Tibial artery (tissue), 4 donors: ENCODE measurements around the gene PRR19.
"Not testable (repeated sequence)": the region's sequence is repeated elsewhere in the genome, so short reads cannot be mapped to it uniquely, and the experiment has no call there.

ENCODE experiments used
- DNase-seq, 2 donors: peaks; one replicate each; pipeline ENCODE4 v3.0.0-alpha.2; 2019
- H3K27ac ChIP-seq, 2 donors: fragments of 200-600 bp; sonication (generic) in 1 of 2; 1 replicate in 1 of 2; 2 replicates in 1 of 2; pipeline ENCODE4 v1.5.1; 2018 to 2019; ENCODE audit warnings: mild to moderate bottlenecking in 1 of 2
- H3K27me3 ChIP-seq, 2 donors: fragments of 200-600 bp; sonication (generic) in 1 of 2; one replicate each; pipeline versions ENCODE4 v1.5.1 to v1.6.0; 2016 to 2019
- H3K36me3 ChIP-seq, 3 donors: fragments of 200-600 bp; sonication (generic) in 2 of 3; one replicate each; pipeline ENCODE4 v1.5.1; 2016 to 2019; ENCODE audit warnings: mild to moderate bottlenecking in 2 of 3
- H3K4me1 ChIP-seq, 4 donors: fragments of 200-600 bp; sonication (generic) in 2 of 4; 1 replicate in 3 of 4; 2 replicates in 1 of 4; pipeline ENCODE4 v1.5.1; 2016 to 2019
- H3K4me3 ChIP-seq, 2 donors: fragments of 200-600 bp; sonication (generic) in 1 of 2; 1 replicate in 1 of 2; 2 replicates in 1 of 2; pipeline ENCODE4 v1.5.1; 2018 to 2019; ENCODE audit warnings: mild to moderate bottlenecking in 2 of 2
- H3K9me3 ChIP-seq, 3 donors: fragments of 200-600 bp; sonication (generic) in 1 of 3; one replicate each; pipeline ENCODE4 v1.5.1; 2016 to 2019
- intact Hi-C: fragments of 100-400 bp; cut with DNase I; formaldehyde crosslinking; loops from one replicate; pipeline ENCODE4 v1.15.0; 2023; ENCODE audit warnings: low total_unique reads
- TF ChIP-seq, protein P1 (sequence below), 2 experiments: fragments of 200-600 bp in 1 of 2; fragments of 450-650 bp in 1 of 2; IDR thresholded peaks; one replicate each; pipeline ENCODE4 v1.5.1; 2017 to 2019; ENCODE audit warnings: antibody characterized with exemption in 2 of 2, mild to moderate bottlenecking in 1 of 2, moderate library complexity in 1 of 2

The PRR19 gene

DNA sequence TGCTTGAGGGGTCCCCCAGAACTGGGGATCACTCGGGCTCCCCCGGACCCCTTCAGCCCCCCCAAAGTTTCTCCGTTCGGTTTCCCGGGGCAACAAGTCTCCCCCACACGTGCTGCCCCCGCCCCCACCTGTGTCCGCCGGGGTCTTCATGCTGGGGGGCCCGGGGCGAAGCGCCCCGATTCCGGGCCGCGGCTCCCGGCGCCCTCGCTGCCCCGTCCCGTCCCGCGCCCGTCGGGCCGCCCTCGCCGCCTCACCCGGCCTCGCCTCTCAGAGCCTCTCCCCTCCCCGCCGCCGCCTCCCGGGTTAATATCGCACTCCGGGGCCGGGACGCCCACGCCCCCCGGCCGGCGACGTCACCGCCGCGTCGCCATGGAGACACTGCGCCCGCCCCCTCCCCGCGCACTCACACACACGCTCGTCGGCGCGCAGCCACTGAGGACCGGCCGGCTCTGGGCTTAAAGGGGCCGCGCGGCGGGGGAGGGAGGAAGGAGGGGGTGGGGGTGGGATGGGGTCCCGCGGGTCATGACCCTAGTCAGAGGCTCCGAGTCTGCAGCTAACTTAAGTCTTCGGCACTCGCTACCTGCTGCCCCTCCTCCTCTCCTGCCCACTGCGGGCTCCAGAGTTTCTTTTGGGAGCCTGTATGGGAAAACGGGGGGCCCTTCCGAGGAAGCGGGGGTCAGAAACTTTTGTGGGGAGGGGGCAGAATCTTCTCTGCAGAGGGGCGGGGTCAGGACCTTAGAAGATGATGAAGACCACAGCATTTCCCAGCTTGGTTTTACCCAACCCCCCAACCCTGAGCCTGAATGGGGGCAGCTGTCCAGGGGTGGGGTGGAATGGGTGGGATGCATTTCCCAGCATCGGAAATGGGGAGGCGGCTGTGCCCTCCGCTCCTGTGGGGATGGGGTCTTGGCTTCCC is 46.8 kb upstream of the PRR19 start, which contains the start of gene ERF:
ERF (minus strand) TSS at position 279 of the 916 bp plus-strand sequence; CDS start at position 150, 129 bp downstream.
- DNase-seq, result peak; percentile 94 to 97
- TF ChIP-seq, protein P1, sequence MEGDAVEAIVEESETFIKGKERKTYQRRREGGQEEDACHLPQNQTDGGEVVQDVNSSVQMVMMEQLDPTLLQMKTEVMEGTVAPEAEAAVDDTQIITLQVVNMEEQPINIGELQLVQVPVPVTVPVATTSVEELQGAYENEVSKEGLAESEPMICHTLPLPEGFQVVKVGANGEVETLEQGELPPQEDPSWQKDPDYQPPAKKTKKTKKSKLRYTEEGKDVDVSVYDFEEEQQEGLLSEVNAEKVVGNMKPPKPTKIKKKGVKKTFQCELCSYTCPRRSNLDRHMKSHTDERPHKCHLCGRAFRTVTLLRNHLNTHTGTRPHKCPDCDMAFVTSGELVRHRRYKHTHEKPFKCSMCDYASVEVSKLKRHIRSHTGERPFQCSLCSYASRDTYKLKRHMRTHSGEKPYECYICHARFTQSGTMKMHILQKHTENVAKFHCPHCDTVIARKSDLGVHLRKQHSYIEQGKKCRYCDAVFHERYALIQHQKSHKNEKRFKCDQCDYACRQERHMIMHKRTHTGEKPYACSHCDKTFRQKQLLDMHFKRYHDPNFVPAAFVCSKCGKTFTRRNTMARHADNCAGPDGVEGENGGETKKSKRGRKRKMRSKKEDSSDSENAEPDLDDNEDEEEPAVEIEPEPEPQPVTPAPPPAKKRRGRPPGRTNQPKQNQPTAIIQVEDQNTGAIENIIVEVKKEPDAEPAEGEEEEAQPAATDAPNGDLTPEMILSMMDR (IDR thresholded peaks at IDR 0.05), result peak in 1 of 2 experiments; percentile 11
- Histone ChIP-seq H3K9me3 (no peaks in the 10 kb centered on the region), H3K27ac (peak within 1 kb of the TSS; percentile 99), H3K4me1 (peaks cover 0 to 43% (median 39%) of the 10 kb centered on the region in 4 donors), H3K27me3 (no peaks in the 10 kb centered on the region), H3K4me3 (peak within 1 kb of the TSS; percentile 85 to 97), H3K36me3 (peaks cover 0 to 3% (median 2%) of the 10 kb centered on the region in 3 donors)
- intact Hi-C loops, result loop anchor here (1.0 kb wide), 1 partner anchor 13 kb away; no protein-coding TSS in a partner anchor

DNA sequence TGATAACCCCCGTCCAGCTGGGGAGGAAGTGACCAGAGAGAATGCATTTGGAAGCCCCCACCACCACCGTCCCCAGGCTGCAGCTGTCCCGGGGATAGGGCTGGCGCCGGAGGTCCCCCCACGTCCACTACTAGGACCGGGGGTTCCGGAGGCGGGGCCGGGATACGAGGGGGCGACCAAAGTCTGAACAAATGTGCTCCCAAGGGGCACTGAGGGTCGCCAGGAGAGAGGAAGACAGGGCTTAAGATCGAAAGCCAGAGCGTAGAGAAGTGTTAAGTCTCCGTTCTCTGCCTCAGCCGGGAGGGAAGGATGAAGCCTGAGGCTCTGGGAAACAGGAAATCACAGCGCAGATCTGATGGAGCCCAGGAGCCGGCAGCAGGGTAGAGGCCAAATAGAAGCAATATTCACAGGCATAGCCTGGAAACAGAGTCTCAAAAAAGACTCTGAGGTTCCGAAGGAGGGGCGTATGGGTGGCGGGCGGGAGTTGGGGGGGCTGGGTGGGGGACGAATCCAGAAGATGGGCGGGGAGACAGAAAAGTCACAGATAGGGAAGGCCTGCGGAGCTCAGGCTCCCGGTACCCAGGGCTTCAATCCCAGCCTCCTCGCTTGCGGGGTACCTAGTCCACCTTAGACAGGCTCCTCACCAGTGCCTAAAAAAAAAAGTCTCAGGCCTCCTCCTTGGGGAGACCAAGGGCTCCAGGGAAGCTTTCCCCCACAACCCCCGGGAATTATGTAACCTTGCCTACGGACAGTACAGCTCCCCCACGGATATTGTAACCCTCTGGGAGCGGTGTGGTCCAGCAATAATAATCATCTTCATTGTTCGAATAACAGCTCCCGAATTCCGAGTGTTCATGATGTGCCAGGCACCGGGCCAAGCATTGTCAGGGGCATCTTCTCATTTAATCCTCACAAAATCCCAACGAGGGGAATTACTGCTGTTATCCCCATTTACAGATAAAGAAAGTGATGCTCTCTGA is 45.9 kb upstream of the PRR19 start:
- DNase-seq, result peak; percentile 58 to 79
- intact Hi-C loops, result no loop called here
- H3K27ac ChIP-seq, result peak overlapping the region; percentile 99
- H3K4me1 ChIP-seq, result peaks cover 0 to 33% (median 30%) of the 10 kb centered on the region in 4 donors
- TF ChIP-seq, protein P1 (IDR thresholded peaks at IDR 0.05), result no peak
- no peaks in the 10 kb centered on the region for H3K36me3 ChIP-seq
- H3K27me3 ChIP-seq, result no peaks in the 10 kb centered on the region
- no peaks in the 10 kb centered on the region for H3K9me3 ChIP-seq
- peak overlapping the region; percentile 85 to 97 for H3K4me3 ChIP-seq

DNA sequence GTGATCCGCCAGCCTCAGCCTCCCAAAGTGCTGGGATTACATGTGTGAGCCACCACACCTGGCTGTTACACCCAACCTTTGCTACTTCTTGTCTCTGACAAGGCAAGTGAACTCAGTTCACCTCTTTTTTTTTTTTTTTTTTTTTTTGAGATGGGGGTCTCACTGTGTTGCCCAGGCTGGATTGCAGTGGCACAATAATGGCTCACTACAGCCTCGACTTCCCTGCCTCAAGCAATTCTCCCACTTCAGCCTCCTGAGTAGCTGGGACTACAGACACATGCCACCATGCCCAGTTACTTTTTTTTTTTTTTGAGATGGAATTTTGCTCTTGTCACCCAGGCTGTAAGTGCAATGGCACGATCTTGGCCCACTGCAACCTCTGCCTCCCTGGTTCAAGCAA is 44.1 kb upstream of the PRR19 start:
- H3K4me3 ChIP-seq, H3K27ac ChIP-seq, intact Hi-C loops, H3K36me3 ChIP-seq, DNase-seq, H3K9me3 ChIP-seq, H3K27me3 ChIP-seq: not testable (repeated sequence)
- H3K4me1 ChIP-seq, result peaks cover 0 to 15% (median 12%) of the 10 kb centered on the region in 4 donors

- no peaks in the 10 kb centered on the region for H3K27me3 ChIP-seq
- H3K36me3 ChIP-seq, result no peaks in the 10 kb centered on the region
- TF ChIP-seq, protein P1 (IDR thresholded peaks at IDR 0.05), result no peak
- H3K9me3 ChIP-seq, result no peaks in the 10 kb centered on the region
- no peaks in the 10 kb centered on the region for H3K4me1 ChIP-seq
- intact Hi-C loops, result no loop called here
- no peak for DNase-seq
- H3K4me3 ChIP-seq, result no peak overlapping the region
- H3K27ac ChIP-seq, result no peak overlapping the region
Measured at GRCh38 chr19:42261763-42262162, 40.2 kb upstream of the PRR19 start.

GRCh38 chr19:42266105-42266504 is 35.8 kb upstream of the PRR19 start:
- H3K9me3 ChIP-seq, DNase-seq, H3K27me3 ChIP-seq, H3K27ac ChIP-seq, H3K36me3 ChIP-seq, H3K4me3 ChIP-seq, intact Hi-C loops: not testable (repeated sequence)
- H3K4me1 ChIP-seq, result peaks cover 0 to 24% (median 21%) of the 10 kb centered on the region in 4 donors

GRCh38 chr19:42266928-42267603 is 34.9 kb upstream of the PRR19 start:
- H3K4me1 ChIP-seq, result peaks cover 0 to 34% (median 29%) of the 10 kb centered on the region in 4 donors
- H3K27ac ChIP-seq, H3K36me3 ChIP-seq, intact Hi-C loops, H3K9me3 ChIP-seq, H3K4me3 ChIP-seq, DNase-seq, H3K27me3 ChIP-seq: not testable (repeated sequence)
